ENCODE data around the gene TRIM26. TPM values are rescaled to one million over a fixed set of nuclear protein-coding genes. Genes with fewer than 3 reads are reported as not detected.
"Not testable (repeated sequence)": the region's sequence is repeated elsewhere in the genome, so short reads cannot be mapped to it uniquely, and the experiment has no call there.

Gene TRIM26
- total RNA-seq, 1 experiment from 2014 or later = 27.8 TPM

DNA sequence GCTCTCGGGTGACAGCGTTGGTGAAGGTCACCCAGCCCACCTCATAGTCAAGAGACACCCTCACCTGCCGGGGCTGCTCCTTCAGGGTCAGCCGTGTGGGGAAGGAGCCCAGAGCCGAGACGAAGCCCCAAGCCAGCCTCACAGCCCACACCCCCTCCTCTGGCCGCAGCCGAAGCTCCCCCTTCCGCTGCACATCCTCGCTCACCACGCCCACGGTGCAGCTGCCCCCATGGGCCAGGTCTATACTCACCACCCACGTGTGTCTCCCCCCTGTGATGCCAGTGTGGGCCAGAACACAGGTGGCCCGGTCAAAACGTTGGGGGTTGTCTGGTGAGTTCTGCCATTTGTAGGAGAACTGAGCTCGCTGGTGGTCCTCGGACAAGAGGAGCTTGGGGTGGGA is 59.1 kb downstream of the TRIM26 start:
- no peak for DNase-seq (ENCODE audit: low spot score)

DNA sequence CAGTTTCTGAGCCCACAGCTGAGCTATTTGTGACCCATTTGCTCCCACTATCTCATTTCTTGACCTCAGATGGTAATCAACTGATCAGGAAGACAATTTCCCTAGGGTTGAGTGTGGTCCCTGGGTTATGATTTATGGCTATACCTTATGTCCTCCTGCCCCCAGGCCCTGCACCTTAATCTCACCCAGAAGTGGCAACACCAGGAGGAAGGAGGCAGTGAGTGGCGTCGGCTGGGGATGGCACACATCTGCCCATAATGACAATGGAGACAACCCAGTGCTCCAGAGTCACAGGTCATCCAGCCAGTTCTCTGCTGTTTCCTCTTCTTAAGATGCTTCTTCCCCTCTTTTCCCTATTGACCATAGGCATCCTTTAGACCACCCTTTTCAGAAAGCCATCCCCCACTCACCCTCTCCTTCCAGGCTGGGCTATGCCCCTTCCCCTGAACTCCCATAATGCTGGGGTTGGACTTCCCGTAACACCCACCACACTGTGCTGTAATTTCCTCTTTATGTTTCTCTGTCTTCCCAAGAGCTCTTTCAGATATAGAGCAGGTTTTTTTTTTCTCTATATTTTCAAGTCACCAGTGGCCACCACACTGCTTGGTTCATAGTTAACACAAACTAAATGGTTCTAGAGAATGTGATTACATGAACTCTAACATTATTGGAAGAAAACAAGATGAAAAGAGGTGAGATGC is 60.1 kb downstream of the TRIM26 start:
- DNase-seq (ENCODE audit: low spot score) = no peak

DNA sequence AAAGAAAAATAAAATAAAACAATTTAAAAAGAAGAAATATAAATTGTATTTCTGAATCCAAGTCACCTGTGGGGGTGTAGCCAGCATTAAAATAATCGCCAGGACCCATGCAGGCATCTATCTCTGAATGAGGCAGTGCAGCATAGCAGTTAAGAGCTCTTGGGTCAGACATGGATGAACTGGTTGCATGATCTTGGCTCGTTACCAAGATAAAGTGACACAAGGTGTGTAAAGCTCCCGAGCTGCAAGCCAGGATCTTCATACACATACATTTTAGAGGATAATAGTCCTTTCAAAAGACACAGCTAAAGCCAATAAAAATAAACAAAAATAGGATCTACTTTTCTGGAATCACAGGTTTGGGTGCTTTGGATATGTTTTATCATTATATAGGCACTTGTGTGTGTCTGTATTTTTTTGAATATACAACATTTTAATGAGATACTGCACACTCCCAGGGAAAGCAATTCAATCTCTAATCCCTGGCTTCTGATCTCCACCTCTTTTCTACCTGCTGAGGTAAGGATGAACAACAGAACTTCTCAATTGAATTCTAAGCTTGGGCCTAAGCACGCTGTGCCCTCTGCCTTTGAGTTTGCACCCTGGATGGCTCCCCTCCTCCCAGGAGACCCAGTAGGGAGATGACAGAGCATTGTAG is 61.1 kb downstream of the TRIM26 start:
- no peak for DNase-seq (ENCODE audit: low spot score)

DNA sequence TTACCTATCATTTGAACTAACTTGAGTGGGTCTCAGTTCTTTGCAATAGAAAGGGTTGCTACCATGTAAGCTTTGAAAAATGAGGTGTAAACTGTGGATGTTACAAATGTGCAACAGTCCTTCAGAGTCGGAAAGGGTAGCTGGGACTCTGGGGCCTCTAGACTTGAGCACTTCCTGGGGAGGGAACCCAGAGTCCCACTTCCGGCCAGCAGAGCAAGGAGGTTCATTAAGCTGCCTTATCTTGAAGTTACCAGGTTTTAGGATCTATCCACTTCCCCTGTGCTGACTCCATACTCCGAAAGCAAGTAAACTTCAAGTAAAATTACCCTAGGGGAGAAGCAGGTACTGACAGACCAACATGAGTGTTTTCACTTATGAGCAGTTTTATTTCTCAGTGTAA is 61.6 kb downstream of the TRIM26 start:
- no peak for DNase-seq (ENCODE audit: low spot score)

DNA sequence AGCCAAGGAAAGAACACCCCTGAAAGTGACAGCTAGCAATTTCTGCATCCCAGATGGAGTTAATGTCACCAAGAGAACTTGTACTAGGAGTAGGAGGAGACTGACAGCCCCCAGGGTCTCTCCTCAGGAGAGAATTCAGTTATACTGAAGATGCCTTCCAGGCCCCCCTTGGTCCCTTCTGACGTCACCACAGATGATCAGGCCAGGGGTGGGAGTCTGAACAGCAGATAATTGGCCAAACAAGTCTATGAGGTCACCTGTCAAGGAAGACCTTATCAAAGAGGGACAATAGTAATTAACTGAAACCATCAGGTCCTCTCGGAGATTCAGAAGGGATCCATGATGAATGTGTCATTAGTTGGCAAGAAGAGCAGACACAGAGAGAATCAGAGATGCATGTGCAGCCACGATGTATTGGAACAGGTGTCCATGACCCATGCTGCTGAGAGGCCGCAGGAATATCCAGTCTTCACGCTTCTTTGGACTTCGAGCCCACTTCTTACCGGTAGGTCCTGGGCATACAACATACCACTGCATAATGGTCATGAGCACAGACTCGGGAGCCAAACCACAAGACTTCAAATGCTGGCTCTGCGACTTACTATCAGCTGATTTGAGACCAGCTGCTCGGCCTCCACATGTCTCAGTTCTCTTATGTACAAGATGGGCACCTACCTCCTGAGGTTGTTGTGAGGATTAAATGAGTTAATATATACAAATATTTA is 62.4 kb downstream of the TRIM26 start:
- no peak for DNase-seq (ENCODE audit: low spot score)

DNA sequence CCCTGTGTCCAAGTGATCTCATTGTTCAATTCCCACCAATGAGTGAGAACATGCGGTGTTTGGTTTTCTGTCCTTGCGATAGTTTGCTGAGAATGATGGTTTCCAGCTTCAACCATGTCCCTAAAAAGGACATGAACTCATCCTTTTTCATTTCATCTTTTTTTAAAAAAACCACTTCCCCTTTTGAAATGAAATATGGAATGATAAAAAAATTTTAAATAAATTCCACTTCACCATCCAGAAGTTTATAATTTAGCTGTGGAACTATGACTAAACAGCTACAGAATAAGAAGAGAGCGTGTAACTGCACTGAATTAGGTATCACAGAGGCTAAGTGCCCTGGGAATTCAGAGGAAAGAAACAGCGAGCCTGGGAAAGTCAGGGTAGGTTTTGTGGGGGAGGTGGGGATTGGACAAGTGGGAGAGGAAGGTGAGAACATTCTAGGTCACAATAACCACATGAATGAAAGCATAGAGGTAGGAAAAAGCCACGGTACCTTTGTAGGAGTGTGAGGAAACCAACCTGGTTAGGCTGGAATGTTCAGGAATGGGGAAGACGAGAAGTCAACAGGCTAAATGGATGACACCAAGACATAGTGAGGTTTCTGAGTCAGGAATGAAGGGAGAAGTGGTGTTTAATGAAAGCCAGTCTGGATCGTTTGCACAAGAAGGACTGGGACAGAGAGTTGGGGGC is 63.2 kb downstream of the TRIM26 start:
- DNase-seq (ENCODE audit: low spot score) = no peak

DNA sequence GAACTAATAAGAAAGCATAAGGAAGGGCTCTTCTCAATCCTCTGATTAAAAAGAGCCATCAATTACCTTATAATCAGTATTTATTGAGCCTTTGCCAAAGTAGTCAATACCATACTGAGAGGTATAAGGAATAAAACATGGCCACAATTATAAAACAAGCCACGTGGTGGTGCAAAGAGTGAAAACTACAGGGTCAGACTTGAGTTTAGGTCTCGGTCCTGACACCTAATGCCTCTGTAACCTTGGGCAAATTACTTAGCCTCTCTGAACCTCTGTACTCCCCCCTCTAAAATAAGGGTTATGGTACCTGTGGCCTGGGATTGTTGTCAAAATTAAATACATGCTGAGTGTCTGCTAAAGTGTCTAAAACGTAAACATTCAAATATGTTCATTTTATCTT is 64.0 kb downstream of the TRIM26 start:
- DNase-seq (ENCODE audit: low spot score) = no peak

DNA sequence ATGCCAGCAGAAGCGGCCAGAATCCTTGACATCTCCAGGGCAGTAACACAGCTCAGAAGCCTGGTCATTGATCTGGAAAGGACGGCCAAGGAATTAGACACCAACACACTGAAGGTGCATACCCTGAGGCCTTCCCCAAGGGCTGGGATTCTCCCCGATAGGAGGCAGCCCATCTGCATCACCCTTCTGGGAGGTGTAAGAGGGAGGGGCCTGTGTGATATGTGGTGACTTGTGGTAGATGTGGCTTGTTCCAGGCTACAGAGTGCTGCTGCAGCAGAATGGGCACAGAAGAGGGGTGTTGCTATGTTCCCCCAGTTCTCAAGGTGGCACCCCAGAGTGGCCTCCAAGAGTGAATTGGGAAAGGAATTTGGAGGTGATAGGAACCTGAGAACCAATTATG is 66.1 kb downstream of the TRIM26 start:
- no peak for DNase-seq (ENCODE audit: low spot score)

DNA sequence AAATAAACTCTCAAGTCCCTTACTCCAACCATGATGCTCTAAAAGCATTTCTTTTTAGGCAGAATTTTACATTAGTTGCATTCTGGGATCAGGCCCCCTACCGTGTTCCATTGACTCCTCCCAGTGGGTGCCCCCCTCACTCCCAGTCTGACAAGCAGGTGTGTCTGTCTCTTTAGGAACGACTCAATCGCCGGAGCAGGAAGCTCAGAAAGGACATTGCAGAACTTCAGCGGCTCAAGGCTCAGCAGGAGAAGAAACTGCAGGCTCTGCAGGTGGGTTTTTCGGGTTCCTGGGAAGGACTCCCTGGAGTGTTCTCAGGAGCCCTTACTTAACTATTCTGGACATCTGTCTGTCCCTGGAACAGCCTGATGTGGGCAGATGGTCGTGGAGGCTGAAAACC is 67.4 kb downstream of the TRIM26 start:
- DNase-seq (ENCODE audit: low spot score) = no peak

DNA sequence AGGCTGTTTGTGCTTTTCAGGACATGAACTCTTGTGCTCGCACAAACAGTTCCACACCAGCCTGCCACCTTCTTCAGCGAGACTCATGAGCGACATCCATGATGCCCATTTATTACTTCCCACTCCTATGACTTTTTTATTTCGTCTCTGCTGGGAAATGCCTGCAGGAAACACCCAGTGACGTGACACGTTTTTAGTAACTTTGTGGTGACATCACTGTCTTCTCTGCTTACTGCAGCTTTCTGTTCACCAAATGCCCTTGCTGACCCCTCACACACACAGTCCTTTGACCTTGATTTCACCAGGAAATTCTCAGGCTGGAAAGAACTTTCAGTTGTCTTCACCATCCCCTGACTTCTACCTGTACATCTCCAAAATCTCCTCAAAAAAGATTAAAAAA is 68.4 kb downstream of the TRIM26 start:
- no peak for DNase-seq (ENCODE audit: low spot score)

DNA sequence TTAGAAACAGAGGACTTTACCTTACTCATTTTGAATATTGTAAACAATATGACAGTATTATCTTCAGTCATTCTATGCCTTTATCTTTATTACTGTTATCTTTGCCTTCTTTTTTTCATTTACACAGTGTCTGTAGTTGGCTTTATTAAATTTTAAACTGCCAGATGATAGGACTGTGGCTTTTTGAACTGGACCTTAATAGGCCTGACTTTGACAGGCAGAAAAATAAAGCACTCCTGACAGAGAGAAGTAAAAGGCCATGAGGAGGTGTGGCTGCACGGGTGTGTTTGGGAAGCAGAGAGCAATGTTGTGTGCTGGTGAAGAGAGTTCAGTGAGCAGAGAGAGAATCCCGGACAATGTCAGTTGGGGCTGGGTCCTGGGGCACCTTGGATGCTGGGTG is 69.4 kb downstream of the TRIM26 start:
- no peak for DNase-seq (ENCODE audit: low spot score)

DNA sequence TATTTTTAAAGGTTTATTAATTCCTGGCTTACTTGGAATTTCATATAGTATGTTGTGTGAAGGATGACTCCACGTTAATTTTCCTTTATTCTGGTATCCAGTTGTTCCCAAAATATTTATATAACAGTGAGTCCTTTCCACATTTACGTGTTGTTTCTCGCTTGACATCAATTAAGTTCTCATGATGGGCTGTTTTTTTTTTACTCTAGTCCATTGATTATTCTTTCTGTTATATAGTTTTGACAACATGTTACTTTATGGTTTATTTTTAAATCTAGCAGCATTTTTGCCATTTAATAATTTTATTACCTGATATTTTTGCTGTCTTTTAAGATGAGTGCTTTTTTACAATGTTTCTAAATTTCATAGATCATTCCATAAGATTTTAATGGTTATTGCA is 70.5 kb downstream of the TRIM26 start:
- DNase-seq (ENCODE audit: low spot score) = no peak

DNA sequence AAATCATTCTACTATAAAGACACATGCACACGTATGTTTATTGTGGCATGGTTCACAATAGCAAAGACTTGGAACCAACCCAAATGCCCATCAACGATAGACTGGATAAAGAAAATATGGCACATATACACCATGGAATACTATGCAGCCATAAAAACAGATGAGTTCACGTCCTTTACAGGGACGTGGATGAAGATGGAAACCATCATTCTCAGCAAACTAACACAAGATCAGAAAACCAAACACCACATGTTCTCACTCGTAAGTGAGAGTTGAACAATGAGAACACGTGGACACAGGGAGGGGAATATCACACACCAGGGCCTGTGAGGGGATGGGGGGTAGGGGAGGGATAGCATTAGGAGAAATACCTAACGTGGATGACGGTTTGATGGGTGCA is 73.0 kb downstream of the TRIM26 start:
- not testable (repeated sequence) for DNase-seq (ENCODE audit: low spot score)

DNA sequence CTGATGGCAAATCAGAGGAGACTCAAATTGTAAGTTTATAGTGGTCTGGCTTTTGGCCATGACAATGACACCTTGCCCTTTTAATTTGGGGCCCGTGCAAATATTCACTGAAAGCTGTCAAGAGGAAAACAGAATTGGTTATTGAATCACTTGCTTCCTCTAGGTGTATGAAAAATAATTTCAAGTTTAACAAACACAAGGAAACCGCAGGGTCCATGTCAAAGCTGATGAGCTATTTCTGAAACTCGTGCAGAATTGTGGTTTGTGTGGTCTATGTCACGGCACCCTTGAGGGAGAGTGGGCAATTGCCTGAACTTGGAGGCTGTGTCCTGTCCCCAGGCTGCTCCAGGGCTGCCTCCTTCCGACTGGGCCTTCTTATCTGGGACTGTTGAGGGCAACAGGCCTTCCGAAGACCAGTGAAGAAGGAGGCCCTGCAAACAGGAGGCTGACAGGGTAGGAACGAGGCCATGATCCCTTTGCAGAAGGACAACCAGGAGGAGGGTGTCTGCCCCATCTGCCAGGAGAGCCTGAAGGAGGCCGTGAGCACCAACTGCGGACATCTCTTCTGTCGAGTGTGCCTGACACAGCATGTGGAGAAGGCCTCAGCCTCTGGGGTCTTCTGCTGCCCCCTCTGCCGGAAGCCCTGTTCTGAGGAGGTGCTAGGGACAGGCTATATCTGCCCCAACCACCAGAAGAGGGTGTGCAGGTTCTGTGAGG is 76.5 kb downstream of the TRIM26 start:
- no peak for DNase-seq (ENCODE audit: low spot score)

DNA sequence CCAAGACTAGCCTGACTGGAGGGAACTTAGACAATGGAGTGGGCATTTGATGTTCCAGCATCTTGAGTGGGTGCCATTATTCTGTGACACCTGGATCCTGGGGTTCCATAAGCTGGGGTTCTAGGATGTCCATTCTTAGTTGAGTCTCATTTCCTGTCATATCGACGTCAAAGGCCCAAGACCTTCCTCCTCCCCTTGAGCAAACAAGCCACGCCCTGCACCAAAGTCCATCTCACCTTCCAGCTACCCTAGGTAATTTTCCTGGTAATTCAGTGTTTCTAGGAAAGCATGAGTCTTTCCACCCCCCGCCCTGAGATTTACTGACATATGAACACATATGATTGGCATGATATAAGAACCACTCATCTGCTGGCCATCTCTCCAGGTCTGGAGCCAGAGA is 77.4 kb downstream of the TRIM26 start, which contains the start of gene TRIM40:
TRIM40 (plus strand) TSS at position 384 of the 400 bp plus-strand sequence. CDS start 897 bp downstream, outside the sequence.
- no peak for DNase-seq (ENCODE audit: low spot score)

DNA sequence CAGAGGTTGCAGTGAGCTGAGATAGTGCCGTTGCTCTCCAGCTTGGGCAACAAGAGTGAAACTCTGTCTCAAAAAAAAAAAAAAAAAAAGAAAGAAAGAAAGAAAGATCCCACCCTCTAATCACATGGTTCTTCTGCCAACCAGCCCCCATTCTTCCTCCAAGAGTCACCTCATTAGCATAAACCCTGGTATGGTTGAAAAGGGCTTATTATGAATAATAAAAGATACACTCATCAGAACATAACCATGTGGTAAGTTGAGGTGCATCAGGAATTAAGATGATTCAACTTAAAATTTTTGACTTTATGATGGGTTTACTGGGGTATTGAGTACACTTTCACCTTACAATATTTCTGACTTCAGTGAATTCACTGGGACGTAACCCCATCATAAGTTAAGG is 78.1 kb downstream of the TRIM26 start:
- DNase-seq (ENCODE audit: low spot score) = no peak

Other genes starting within 250 kb of the TRIM26 start
- 16.7 and 19.4 TPM in 2 replicates for gene POLR1H, start 152.1 kb downstream of the TRIM26 start, total RNA-seq (2014; rRNA removed; shearing (Covaris generic))
- gene PPP1R11, start 146.2 kb downstream of the TRIM26 start, total RNA-seq (2014; rRNA removed; shearing (Covaris generic)) = 33.8 and 38.3 TPM in 2 replicates
- not detected in 2 replicates for gene RNF39, start 137.6 kb downstream of the TRIM26 start, total RNA-seq (2014; rRNA removed; shearing (Covaris generic))
- gene TRIM31, start 100.3 kb downstream of the TRIM26 start, total RNA-seq (2014; rRNA removed; shearing (Covaris generic)) = not detected in 2 replicates
- not detected in 2 replicates for gene TRIM40, start 77.3 kb downstream of the TRIM26 start, total RNA-seq (2014; rRNA removed; shearing (Covaris generic))
- gene TRIM10, start 52.2 kb downstream of the TRIM26 start, total RNA-seq (2014; rRNA removed; shearing (Covaris generic)) = not detected in 2 replicates
- gene TRIM15, start 49.9 kb downstream of the TRIM26 start, total RNA-seq (2014; rRNA removed; shearing (Covaris generic)) = not detected in 2 replicates
- gene TRIM39, start 113.5 kb upstream of the TRIM26 start, total RNA-seq (2014; rRNA removed; shearing (Covaris generic)) = 7.9 and 24.0 TPM in 2 replicates
- 48.7 and 124 TPM in 2 replicates for gene RPP21, start 131.8 kb upstream of the TRIM26 start, total RNA-seq (2014; rRNA removed; shearing (Covaris generic))

Measured in A172 (cell line).